ENCODE results near the gene ZCCHC7.
"Not testable (repeated sequence)": the region's sequence is repeated elsewhere in the genome, so short reads cannot be mapped to it uniquely, and the experiment has no call there.

The ZCCHC7 gene

DNA sequence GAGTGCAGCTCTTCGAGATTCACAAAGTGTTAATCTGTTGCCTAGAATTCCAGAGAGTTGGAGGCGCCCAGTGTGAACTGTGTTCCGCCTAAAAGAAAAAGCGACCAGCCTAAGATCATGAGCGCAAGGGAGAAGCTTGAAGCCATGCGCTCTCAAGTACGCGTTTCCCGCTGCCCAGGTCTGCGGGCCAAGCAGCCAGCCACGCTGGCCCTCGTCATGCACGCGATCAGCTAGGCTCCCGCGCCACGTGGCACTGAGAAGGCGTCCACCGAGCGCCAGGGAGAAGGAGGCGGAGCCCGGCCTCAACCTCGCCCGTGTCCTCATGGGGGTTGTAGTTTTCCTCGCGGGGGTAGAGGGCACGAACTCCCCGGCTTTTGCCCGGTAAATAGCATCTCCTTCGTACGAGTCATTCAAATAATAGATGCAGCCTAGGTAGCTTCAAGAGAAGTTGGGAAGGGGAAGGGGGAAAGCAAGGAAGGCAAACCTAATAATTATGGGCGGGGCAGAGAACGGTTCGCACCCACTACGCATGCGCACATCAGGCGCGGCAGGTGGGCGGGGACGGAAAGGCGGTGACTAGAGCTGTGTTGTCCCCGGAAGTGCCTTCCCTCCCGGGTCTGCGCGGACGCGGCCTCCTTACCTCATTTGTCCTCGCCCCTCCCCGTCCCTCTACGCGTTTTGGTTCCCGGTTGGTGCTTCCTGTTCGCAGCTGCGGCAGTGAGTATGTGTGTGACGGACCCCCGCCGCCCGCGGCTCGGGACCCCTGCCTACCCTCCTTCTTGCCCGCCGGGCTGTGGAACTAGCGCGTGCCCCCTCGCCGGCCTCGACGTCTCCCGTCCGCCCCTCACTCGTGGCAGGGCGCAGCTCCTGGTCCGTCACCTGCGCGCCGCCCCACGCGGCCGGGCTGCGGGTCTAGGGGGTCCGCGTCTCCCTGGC is at the start of gene ZCCHC7:
Gene ZCCHC7 (plus strand): TSS at position 668 of the 936 bp plus-strand sequence.
- peak; percentile 90 for DNase-seq (ENCODE audit: low read depth)

DNA sequence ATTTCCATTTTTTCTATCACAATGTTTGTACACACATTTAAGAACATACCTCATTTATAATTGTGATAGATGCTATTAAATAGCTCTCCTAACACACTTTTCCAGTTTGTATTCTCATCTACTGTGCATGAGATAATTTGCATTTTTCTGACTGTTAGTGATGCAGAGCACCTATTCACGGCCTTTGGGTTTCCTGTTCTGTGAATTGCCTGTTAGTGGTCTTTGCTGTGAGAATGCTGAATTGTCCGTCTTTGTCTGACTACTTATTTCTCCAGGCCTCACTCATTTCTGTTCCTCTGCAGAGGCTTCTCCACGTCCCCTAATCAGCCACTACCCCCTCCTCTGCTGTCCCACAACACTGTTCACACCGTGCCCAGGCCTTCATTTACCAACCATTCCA is 45.6 kb upstream of the ZCCHC7 start:
- not testable (repeated sequence) for DNase-seq (ENCODE audit: low read depth)

DNA sequence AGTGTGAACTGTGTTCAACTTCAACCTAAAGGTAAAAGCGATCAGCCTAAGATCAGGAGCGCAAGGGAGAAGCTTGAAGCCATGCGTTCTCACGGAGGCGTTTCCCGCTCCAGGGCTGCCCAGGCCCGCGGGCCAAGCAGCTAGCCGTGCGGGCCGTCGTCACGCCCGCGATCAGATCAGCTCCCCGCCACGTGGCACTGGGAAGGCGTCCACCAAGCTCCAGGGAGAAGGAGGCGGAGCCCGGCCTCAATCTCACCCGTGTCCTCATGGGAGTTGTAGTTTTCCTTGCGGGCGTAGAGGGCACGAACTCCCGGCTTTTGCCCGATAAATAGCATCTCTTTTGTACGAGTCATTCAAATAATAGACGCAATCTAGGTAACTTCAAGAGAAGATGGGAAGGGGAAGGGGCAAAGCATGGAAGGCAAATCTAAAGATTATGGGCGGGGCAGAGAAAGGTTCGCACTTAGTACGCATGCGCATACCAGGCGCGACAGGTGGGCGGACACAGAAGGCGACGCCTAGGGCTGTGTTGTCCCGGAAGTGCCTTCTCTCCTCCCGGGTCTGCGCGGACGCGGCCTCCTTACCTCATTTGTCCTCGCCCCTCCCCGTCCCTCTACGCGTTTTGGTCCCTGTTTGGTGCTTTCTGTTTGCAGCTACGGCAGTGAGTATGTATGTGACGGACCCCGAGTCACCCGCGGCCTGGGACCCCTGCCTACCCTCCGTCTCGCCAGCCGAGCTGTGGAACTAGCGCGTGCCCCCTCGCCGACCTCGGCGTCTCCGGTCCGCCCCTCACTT is 40.8 kb upstream of the ZCCHC7 start:
- peak; percentile 65 for DNase-seq (ENCODE audit: low read depth)

DNA sequence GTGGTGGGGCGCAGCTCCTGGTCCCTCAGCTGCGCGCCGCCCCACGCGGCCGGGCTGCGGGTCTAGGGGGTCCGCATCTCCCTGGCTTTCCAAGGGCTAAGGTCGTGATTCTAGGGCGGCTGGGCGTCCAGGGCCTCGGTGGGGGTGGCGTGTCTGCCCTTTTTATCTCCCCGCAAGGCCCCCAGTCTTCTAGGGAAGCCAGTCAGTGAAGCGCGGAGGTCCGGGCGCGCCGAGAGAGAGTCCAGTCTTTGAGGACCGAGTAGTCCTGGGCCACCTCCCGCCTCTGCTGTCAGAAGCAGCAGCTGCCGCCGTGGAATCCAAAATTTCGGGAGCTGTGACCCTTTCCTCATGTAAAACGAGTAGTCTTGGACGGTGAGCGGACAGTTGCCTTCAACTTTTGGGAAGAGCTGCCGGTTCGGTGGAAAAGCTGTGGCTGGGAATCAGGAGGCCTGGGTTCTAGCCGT is 40.2 kb upstream of the ZCCHC7 start:
- DNase-seq (ENCODE audit: low read depth) = peak; percentile 1

DNA sequence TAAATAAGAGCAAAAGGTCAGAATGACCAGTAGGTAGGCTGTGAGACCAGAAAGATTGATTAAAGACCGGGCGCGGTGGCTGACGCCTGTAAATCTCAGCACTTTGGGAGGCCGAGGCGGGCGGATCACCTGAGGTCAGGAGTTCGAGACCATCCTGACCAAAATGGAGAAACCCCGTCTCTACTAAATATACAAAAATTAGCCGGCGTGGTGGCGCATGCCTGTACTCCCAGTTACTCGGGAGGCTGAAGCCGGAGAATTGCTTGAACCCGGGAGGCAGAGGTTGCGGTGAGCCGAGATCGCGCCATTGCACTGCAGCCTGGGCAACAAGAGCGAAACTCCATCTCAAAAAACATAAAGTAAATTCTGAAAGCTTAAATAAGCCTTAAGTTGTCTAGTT is 38.9 kb upstream of the ZCCHC7 start:
- DNase-seq (ENCODE audit: low read depth) = not testable (repeated sequence)

DNA sequence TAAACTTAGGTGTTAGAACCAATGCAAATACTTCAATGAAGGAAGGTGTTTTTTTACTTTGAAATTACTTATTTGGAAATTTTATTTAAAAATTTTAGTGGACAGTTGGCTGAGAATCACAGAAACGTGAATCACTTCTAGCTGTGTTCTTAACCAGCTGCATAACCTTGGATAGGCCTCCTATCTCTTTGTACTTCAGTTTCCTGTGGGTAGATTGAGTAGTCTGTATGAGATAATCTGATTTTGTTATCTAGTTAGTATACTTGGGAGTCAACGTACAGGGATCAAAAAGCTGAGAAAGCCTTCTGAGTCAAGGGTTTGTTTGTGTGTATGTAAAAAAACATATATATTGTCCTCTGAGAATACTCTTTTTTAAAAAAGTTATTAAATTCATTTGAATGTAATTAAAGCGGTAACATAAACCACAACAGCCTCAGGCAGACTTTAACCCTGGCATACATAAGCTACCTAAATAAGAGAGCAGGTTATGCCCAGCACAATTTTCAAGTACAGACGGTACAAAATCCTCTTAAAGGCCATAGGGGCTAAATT is 38.1 kb upstream of the ZCCHC7 start:
- no peak for DNase-seq (ENCODE audit: low read depth)

DNA sequence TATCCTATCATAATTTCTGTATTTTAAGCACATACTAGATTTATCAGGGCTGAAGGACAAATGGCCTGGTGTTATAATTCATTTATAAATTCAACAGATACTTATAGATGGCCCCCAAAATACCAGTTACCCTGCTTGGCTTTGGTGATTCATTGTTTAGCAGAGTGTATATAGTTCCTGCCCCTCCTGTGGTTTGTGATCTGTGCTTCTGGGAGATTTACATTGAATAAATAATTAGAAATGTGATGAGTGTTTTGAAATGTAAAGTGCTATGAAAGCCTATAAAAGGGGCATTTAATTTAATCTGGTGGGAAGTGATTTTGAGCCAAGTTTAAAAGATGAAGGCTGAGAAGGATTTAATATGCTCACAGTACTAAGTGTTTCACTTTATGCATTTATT is 36.7 kb upstream of the ZCCHC7 start:
- DNase-seq (ENCODE audit: low read depth) = no peak

DNA sequence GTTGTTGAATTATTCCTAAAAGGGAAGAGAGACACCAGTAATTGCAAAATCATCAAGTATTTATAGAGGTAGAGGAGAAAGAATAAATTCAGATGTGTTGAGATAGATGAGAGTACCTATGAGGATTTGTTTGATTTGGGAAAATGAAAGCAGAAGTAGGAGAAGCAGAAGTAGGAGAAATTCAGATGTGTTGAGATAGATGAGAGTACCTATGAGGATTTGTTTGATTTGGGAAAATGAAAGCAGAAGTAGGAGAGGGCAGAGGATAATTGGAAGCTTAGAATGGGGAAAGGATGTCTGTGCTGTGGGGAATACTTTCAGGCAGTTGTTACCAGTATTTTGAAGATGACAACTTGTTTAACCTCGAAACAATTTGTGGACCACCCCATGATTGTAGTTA is 35.1 kb upstream of the ZCCHC7 start:
- DNase-seq (ENCODE audit: low read depth) = no peak

DNA sequence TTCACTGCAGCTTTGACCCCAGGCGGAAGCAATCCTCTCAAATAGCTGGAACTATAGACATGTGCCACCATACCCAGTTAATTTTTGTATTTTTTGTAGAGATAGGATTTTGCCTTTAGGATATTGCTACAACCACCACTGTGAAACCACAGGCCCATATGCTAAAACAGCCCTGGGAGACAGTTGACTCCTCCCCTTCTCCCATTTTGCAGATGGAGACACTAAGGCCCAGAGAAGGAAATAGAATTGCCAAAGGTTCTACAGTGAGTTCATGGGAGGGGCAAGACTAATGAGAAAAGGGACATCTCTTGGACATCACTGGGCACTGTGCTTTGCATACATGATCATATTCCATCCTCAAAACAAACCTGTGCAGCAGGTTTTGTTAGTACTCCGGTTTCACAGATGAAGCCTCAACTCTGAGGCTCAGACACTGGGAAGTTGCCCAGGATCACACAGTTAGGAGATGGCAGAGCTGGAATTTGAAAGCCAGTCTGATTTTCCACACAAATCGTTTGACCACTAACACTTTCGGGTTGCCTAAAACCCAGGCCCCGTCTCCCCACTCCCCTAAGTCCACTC is 27.6 kb upstream of the ZCCHC7 start:
- not testable (repeated sequence) for DNase-seq (ENCODE audit: low read depth)

DNA sequence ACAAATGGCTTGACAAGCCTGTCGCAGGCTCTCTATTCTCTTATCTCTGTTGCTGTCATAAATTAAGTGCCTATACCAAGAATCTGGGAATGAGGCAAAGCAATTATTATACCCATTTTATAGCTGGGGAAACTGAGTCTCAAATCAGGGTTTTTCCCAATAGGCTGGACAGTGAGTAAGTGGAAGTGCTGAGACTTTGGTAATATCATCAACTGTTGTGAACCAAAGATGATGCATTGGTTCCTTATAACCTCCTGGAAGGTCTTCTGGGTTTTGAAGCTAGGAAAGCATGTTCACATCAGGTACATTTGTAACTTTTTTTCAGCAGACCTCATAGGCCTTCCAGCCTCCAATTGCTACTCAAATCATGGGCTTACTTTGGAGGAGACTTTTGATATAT is 25.6 kb upstream of the ZCCHC7 start:
- no peak for DNase-seq (ENCODE audit: low read depth)

DNA sequence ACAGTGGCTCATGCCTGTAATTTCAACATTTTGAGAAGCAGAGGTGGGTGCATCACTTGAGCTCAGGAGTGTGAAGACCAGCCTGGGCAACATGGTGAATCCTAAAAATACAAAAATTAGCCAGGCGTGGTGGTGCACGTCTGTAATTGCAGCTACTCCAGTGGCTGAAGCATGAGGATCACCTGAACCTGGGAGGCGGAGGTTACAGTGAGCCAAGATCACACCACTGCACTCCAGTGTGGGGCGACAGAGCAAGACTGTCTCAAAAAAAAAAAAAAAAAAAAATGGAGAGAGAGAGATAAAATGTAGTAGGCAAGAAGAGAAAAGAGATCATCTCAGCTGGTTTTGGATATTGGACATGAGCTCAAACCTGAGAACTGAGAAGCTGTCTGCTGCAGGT is 23.7 kb upstream of the ZCCHC7 start:
- DNase-seq (ENCODE audit: low read depth) = no peak

DNA sequence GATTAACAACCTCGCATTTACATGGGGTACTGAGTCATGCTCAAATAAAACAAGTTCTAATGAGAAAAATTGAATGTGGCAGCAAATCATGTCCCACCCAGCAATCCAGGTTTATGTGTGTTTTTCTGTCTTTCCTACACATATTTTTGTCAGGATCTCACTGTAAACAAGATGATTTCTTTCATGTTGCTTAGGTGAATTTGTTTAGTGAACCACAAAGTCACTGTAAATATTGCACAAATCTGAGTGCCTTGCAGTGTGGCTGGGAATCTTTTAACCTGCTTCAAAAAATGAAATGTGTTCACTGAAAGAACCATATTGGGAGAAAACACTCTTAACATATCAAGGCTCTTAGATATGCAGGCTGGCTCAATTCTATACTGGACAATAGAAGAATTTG is 23.1 kb upstream of the ZCCHC7 start:
- no peak for DNase-seq (ENCODE audit: low read depth)

DNA sequence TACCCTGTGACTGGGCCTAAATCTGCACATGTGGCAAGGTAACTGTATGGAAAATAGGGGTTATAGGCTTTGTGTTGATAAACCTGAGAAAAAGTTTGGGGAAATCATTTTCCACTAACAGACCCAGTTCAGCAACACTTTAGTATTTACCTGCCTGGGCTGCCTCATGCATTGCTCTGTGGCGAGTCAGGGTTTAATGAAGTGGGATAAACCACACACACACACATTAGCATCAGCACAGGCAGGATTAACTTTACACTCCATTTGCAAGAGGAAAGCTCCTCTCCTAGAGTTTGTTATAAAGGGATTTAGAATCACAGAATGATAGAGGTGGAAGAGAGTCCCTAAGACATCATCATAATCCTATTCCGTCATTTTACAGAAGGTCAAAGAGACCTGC is 20.0 kb upstream of the ZCCHC7 start:
- no peak for DNase-seq (ENCODE audit: low read depth)

DNA sequence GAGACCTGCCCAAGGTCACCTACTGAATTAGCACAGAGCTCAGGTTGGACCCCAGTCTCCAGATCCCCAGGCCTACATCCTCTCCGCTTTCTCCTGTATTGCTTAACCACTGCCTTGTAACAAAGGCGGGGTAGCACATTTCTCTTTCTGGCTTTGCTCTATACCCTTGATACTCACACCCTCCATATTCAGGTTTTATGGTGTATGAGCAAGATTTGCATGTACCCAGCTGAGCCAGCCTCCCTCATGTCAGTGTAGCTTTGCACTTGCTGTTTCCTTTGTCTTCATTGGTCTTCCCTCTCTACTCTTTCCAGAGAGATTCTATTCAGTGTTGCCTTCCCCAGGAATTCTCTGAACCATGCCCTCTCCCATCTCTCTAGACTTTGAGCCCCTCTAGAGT is 19.6 kb upstream of the ZCCHC7 start:
- no peak for DNase-seq (ENCODE audit: low read depth)

DNA sequence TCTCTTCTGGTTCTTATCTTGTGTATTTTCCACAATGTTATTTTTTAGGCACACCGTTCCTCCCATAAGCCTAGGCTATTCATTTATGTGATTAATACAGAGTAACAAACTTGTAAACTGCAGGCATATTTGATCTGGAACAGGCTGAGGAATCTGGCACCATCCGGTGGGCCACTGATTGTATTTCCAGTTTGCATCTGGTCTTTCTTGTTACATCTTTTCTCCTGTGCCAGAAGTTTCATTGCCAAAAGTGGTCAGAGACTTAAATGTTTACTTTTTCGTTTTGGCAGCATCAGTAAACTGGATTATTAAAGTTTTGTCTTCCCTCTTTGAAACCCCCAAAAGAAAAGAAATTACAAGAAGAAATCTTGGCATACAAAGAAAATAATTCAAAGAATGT is 17.9 kb upstream of the ZCCHC7 start:
- DNase-seq (ENCODE audit: low read depth) = no peak

DNA sequence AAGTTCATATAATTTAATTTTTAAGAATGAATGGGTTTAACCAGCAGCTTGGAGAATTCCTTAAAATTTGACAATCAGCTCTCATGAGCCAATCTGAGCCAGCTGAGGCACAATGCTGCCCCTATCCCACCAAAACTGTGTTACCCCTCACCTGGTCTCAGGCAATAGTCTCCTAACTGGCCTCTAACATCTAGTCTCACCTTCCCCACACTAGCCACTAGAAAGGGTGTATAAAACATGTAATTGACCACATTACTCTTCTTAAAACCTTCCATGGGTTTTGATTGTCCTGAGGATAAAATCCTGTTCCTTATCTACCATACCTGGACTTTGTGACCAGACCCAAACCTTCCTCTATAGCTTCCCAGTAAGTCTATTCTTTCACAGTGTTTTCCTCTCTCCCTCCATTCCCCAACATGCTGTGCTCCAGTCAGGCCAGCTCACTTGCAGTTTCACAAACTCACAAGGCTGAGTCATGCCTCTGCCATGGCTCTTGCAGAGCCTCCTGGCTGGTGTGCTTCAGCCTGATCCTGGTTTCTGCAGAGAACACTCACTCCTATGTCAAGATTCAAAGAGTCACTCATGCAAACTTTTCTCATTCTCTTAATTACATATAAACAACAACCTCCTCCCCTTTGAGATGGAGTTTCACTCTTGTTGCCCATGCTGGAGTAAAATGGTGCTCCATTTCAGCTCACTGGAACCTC is 16.0 kb upstream of the ZCCHC7 start:
- DNase-seq (ENCODE audit: low read depth) = no peak

DNA sequence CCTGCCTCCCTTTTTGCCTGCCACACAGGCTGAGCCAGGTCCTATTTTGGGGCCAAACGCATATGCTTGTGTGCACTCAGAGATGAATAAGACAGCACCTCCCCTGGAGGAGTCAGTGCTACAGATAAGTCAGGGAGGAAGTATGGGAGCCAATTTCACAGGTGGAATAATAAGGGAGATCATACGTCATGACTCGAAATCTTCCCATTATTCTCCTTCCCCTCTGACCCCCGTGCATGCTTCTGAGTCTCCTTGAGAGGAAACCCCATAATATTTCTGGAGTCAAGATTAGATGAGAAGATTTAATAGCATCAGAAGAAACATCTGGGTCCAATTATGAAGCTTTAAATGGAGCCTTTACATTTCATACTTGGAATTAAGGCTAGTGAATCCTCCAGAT is 15.1 kb upstream of the ZCCHC7 start:
- DNase-seq (ENCODE audit: low read depth) = no peak

DNA sequence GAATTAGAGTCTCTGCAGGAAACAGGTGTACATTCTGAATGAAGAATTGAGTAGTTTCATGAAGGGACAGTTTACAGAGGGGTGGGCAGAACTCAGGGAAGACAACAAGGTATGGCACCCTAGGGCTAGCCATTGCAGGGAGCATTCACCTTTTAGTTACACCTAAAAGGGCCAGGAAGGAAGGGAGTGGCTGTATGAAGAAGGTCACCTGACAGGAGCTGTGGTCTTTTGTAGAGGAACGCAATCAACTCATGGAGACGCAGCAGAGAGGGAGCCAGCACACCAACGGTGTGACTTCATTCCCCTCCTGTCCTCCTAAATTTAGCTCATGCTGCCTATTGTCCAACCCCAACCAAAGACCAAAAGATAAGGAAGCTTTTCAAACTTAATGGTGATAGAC is 12.7 kb upstream of the ZCCHC7 start:
- no peak for DNase-seq (ENCODE audit: low read depth)

DNA sequence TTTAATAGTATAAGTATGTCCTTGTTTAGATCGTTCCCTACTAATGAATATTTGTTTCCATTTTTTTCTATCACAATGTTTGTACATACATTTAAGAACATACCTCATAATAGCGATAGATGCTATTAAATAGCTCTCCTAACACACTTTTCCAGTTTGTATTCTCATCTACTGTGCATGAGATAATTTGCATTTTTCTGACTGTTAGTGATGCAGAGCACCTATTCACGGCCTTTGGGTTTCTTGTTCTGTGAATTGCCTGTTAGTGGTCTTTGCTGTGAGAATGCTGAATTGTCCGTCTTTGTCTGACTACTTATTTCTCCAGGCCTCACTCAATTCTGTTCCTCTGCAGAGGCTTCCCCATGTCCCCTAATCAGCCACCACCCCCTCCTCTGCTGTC is 5.9 kb upstream of the ZCCHC7 start:
- not testable (repeated sequence) for DNase-seq (ENCODE audit: low read depth)

DNA sequence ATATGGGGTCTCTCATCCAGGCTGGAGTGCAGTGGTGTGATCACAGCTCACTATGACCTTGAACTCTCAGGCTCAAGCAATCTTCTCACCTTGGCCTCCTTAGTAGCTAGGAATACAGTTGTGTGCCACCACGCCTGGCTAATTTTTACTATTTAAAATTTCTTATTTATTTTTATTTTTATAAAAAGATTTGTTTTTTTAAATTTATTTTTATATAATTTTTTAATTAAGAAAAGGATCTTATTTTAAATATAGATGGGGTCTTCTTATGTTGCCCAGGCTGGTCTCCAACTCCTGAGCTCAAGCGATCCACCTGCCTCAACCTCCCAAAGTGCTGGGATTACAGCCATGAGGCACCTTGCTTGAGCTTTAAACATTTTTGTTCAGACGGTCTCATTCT is 2.4 kb upstream of the ZCCHC7 start:
- no peak for DNase-seq (ENCODE audit: low read depth)

DNA sequence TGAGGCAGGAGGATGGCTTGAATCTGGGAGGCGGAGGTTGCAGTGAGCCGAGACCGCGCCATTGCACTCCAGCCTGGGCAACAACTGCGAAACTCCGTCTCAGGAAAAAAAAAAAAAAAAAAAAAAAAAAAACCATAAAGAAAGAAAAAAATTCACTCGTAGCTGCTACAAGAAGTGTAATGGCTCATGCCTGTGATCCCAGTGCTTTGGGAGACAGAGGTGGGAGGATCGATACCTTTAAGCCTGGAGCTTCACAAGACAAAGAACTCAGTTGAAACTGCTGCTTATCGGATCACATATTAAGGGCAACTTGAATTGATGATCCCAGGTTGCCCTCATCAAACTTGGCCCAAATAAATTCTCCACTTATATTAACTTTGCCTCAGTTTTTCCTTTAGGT is 1.0 kb upstream of the ZCCHC7 start:
- DNase-seq (ENCODE audit: low read depth) = no peak

DNA sequence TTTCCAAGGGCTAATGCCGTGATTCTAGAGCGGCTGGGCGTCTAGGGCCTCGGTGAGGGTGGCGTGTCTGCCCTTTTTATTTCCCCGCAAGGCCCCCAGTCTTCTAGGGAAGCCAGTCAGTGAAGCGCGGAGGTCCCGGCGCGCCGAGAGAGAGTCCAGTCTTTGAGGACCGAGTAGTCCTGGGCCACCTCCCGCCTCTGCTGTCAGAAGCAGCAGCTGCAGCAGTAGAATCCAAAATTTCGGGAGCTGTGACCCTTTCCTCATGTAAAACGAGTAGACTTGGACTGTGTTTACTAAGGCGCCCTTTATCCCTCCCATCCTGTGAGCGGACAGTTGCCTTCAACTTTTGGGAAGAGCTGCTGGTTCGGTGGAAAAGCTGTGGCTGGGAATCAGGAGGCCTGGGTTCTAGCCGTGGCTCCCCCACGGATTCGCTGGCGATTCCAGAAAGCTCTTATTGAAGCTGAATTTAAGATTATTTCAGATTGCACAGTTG is 515 bp downstream of the ZCCHC7 start:
- DNase-seq (ENCODE audit: low read depth) = not testable (repeated sequence)

Data from stimulated activated CD8-positive, alpha-beta memory T cell treated with anti-CD3 and anti-CD28 coated beads, Interleukin-15, amount 100 ng/mL, for 24 hours (primary cell).